NCI-H446 treated with DMSO at 0.1 percent for 48 hours (cell line): ENCODE results near the gene PTGS1.

ENCODE experiments used
- DNase-seq: peaks from one replicate; lab custom pipeline; 2025; lab: John Stamatoyannopoulos, UW

PTGS1 gene

GRCh38 chr9:122374885-122375420 is 4.1 kb downstream of the PTGS1 start:
- no peak for DNase-seq

- DNase-seq, result no peak
Observed at GRCh38 chr9:122376796-122377195, 6.0 kb downstream of the PTGS1 start.

GRCh38 chr9:122377241-122378164 is 6.7 kb downstream of the PTGS1 start:
- no peak for DNase-seq

GRCh38 chr9:122378236-122378635 is 7.4 kb downstream of the PTGS1 start:
- no peak for DNase-seq

- no peak for DNase-seq
Observed at GRCh38 chr9:122379340-122379739, 8.5 kb downstream of the PTGS1 start.

- no peak for DNase-seq
Observed at GRCh38 chr9:122380293-122380692, 9.5 kb downstream of the PTGS1 start.

GRCh38 chr9:122381206-122381950 is 10.6 kb downstream of the PTGS1 start:
- no peak for DNase-seq

- no peak for DNase-seq
Observed at GRCh38 chr9:122382901-122383850, 12.4 kb downstream of the PTGS1 start.

GRCh38 chr9:122383992-122384461 is 13.2 kb downstream of the PTGS1 start:
- no peak for DNase-seq

- DNase-seq, result no peak
Observed at GRCh38 chr9:122386311-122386872, 15.6 kb downstream of the PTGS1 start.

GRCh38 chr9:122387536-122387935 is 16.7 kb downstream of the PTGS1 start:
- DNase-seq, result no peak

GRCh38 chr9:122389195-122389594 is 18.4 kb downstream of the PTGS1 start:
- DNase-seq, result no peak

- no peak for DNase-seq
Observed at GRCh38 chr9:122389799-122390481, 19.1 kb downstream of the PTGS1 start.

- DNase-seq, result no peak
Observed at GRCh38 chr9:122392284-122392683, 21.5 kb downstream of the PTGS1 start.

- DNase-seq, result no peak
Observed at GRCh38 chr9:122392714-122393113, 21.9 kb downstream of the PTGS1 start.

- no peak for DNase-seq
Observed at GRCh38 chr9:122393284-122393983, 22.6 kb downstream of the PTGS1 start.

- no peak for DNase-seq
Observed at GRCh38 chr9:122394265-122395125, 23.7 kb downstream of the PTGS1 start.

- no peak for DNase-seq
Observed at GRCh38 chr9:122396614-122397148, 25.9 kb downstream of the PTGS1 start.

GRCh38 chr9:122397749-122398148 is 26.9 kb downstream of the PTGS1 start:
- no peak for DNase-seq
